GM23338 (cell line): Measurements from ENCODE around the gene CFAP92. TPM values are rescaled to one million over a fixed set of nuclear protein-coding genes. Genes with fewer than 3 reads are reported as not detected.

Experiments used
- ATAC-seq: fragments of 200-7000 bp; cut with Tn5 transposase; 3 replicates; pipeline ENCODE4 v1.9.1; 2020
- DNase-seq: peaks from one replicate; pipeline ENCODE4 v3.0.0-alpha.2; 2015; ENCODE audit warnings: low spot score
- H2AFZ ChIP-seq: fragments of 200-600 bp; sonication (generic); 2 replicates; pipeline ENCODE4 v1.8.0; 2016; ENCODE audit warnings: antibody characterized with exemption, mild to moderate bottlenecking, moderate library complexity
- H3F3A ChIP-seq: fragments of 200-600 bp; sonication (generic); replicated peaks from 2 replicates; pipeline ENCODE4 v1.8.0; 2017; ENCODE audit warnings: antibody characterized with exemption, mixed run types, low read depth
- H3K27ac ChIP-seq: fragments of 200-600 bp; sonication (generic); 2 replicates; pipeline ENCODE4 v1.6.1; 2016; ENCODE audit warnings: low read depth
- H3K27me3 ChIP-seq: fragments of 200-600 bp; sonication (generic); 2 replicates; pipeline ENCODE4 v1.8.0; 2016; ENCODE audit warnings: mild to moderate bottlenecking, mixed run types, moderate library complexity; ENCODE audit not compliant: insufficient read depth
- H3K36me3 ChIP-seq: fragments of 200-600 bp; sonication (generic); 2 replicates; pipeline ENCODE4 v1.8.0; 2016; ENCODE audit warnings: mild to moderate bottlenecking; ENCODE audit not compliant: insufficient read depth
- H3K4me1 ChIP-seq: fragments of 200-600 bp; sonication (generic); 2 replicates; pipeline ENCODE4 v1.8.0; 2016; ENCODE audit warnings: mild to moderate bottlenecking, moderate library complexity; ENCODE audit not compliant: insufficient read depth
- H3K4me2 ChIP-seq: fragments of 200-600 bp; sonication (generic); 2 replicates; pipeline ENCODE4 v1.7.1; 2017; ENCODE audit warnings: mixed run types
- H3K4me3 ChIP-seq: fragments of 200-600 bp; sonication (generic); 2 replicates; pipeline ENCODE4 v1.6.1; 2016; ENCODE audit warnings: mixed run types
- H3K79me2 ChIP-seq: fragments of 200-600 bp; sonication (generic); replicated peaks from 2 replicates; pipeline ENCODE4 v1.8.0; 2017; ENCODE audit warnings: mild to moderate bottlenecking; ENCODE audit not compliant: insufficient read depth
- H3K9me2 ChIP-seq: fragments of 200-600 bp; sonication (generic); 2 replicates; pipeline ENCODE4 v1.8.0; 2017; ENCODE audit not compliant: insufficient read depth
- H4K20me1 ChIP-seq: fragments of 200-600 bp; sonication (generic); replicated peaks from 2 replicates; pipeline ENCODE4 v1.8.0; 2017; ENCODE audit warnings: mild to moderate bottlenecking; ENCODE audit not compliant: insufficient read depth
- H3K27ac Mint-ChIP-seq: 2 replicates; pipeline ENCODE4 v1.8.0; 2020; ENCODE audit warnings: inconsistent platforms, mild to moderate bottlenecking, moderate library complexity, mixed read lengths
- H3K27me3 Mint-ChIP-seq: 3 replicates; pipeline ENCODE4 v1.8.0; 2022; ENCODE audit warnings: low read depth, mild to moderate bottlenecking, moderate library complexity, mixed read lengths, inconsistent platforms; ENCODE audit not compliant: insufficient read depth, poor library complexity
- H3K36me3 Mint-ChIP-seq: 3 replicates; pipeline ENCODE4 v1.8.0; 2021; ENCODE audit warnings: low read depth, mild to moderate bottlenecking, inconsistent platforms, moderate library complexity, mixed read lengths
- H3K4me1 Mint-ChIP-seq: 3 replicates; pipeline ENCODE4 v1.8.0; 2020; ENCODE audit warnings: mild to moderate bottlenecking, inconsistent platforms, mixed read lengths
- H3K4me3 Mint-ChIP-seq: 3 replicates; pipeline ENCODE4 v1.8.0; 2021; ENCODE audit warnings: moderate library complexity, mild to moderate bottlenecking, inconsistent platforms, mixed read lengths
- H3K9me3 Mint-ChIP-seq: 3 replicates; pipeline ENCODE4 v1.8.0; 2020; ENCODE audit warnings: moderate library complexity, mild to moderate bottlenecking, inconsistent platforms, mixed read lengths
- CREB1 ChIP-seq: fragments of 250-450 bp; sonication (Bioruptor Pico); IDR thresholded peaks from 2 replicates; pipeline ENCODE4 v1.5.0; 2020; ENCODE audit warnings: low read depth, mild to moderate bottlenecking, moderate library complexity
- CTCF ChIP-seq, 2 experiments: fragments of 200-600 bp in 1 of 2; sonication (generic) in 1 of 2; conservative IDR thresholded peaks; 2 replicates each; pipeline versions ENCODE4 v1.5.1 to v1.6.1; 2016 to 2017; ENCODE audit warnings: antibody characterized with exemption in 2 of 2, low read depth in 2 of 2, mild to moderate bottlenecking in 2 of 2, moderate library complexity in 1 of 2
- ETS1 ChIP-seq: IDR thresholded peaks from 2 replicates; pipeline ENCODE4 v1.6.1; 2016; ENCODE audit warnings: antibody characterized with exemption
- EZH2 ChIP-seq: fragments of 200-600 bp; sonication (generic); IDR thresholded peaks from one replicate; pipeline ENCODE4 v1.8.0; 2017; ENCODE audit warnings: antibody characterized with exemption, mild to moderate bottlenecking, low read depth; ENCODE audit not compliant: unreplicated experiment
- EZH2phosphoT487 ChIP-seq: fragments of 200-600 bp; sonication (generic); IDR thresholded peaks from one replicate; pipeline ENCODE4 v1.8.1; 2018; ENCODE audit warnings: antibody characterized with exemption; ENCODE audit not compliant: unreplicated experiment
- JUNB ChIP-seq: IDR thresholded peaks from one replicate; pipeline ENCODE4 v1.6.1; 2016; ENCODE audit warnings: antibody characterized with exemption; ENCODE audit not compliant: unreplicated experiment
- NANOG ChIP-seq: IDR thresholded peaks from 2 replicates; pipeline ENCODE4 v1.6.1; 2016; ENCODE audit warnings: antibody characterized with exemption, borderline replicate concordance
- POLR2AphosphoS5 ChIP-seq: IDR thresholded peaks from 2 replicates; pipeline ENCODE4 v1.6.1; 2016; ENCODE audit warnings: antibody characterized with exemption, low read depth
- STAT1 ChIP-seq: IDR thresholded peaks from one replicate; pipeline ENCODE4 v1.6.1; 2016; ENCODE audit warnings: antibody characterized with exemption; ENCODE audit not compliant: unreplicated experiment
- ZNF114 ChIP-seq: fragments of 250-450 bp; sonication (Bioruptor Pico); IDR thresholded peaks from 2 replicates; pipeline ENCODE4 v1.5.0; 2020; ENCODE audit warnings: mild to moderate bottlenecking, moderate library complexity
- ZNF331 ChIP-seq: fragments of 250-450 bp; sonication (Bioruptor Pico); IDR thresholded peaks from 2 replicates; pipeline ENCODE4 v1.5.0; 2020; ENCODE audit warnings: low read depth, mild to moderate bottlenecking, moderate library complexity
- polyA plus RNA-seq: library from polyadenylated mRNA; unstranded; fragments of >200 nt; fragmentation: Nextera tagmentation; extraction: Ambion mirVana; gene quantifications from 2 replicates; pipeline ENCODE4 v1.2.1, GENCODE V29; 2016
- total RNA-seq: library from RNA; depleted of rRNA; stranded (reverse); fragments of >200 nt; shearing (Covaris generic); gene quantifications from 2 replicates; pipeline ENCODE4 v1.2.3, GENCODE V29; 2014
- TF ChIP-seq, protein P1 (sequence below): fragments of 250-450 bp; sonication (Bioruptor Pico); IDR thresholded peaks from 2 replicates; pipeline ENCODE4 v1.5.0; 2020; ENCODE audit warnings: mild to moderate bottlenecking, moderate library complexity
- TF ChIP-seq, protein P2 (sequence below): IDR thresholded peaks from one replicate; pipeline ENCODE4 v1.6.1; 2018; ENCODE audit warnings: antibody characterized with exemption; ENCODE audit not compliant: unreplicated experiment

Gene CFAP92
- total and polyA plus RNA-seq, 2 experiments from 2014 or later: 1.6 to 2.3 TPM

DNA sequence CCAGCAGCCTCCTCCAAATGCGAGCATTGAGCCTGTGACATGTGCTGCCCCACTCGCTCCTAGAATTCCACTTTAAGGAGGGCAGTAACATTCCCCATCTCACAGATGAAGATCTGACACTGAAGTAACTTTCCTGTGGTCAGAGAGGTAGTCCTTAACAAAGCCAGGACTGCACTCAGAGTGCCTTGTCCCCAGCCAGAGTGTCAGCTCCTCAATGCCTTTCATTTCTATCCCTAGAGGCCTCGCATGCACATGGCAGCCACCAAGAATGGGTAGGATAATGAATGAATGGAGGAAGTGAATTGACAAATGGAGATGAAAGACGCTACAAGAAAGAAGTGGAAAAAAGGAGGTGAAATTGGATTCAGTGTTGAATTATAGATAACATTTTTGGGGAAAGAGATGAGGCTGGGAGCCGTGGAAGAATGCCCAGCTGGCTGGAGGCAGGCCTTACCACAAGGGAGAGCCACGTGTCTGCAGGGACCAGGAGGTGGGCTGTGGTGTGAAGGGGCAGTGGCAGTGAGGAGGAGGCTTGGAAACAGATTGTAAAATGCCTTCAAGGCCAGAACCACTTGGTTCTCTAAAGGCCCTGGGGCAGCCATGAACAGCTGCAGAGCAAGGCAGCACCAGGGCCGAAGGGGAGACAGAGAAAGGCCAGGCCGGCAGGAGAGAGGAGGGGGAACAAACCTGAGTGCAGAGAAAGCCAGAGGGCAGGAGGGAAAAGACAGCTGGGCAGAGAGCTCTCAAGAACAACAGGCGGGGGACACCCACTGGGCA lies 10.4 kb downstream of the CFAP92 start:
- Histone ChIP-seq H3K27me3 (no peaks in the 10 kb centered on the region), H3F3A (no peaks in the 10 kb centered on the region), H3K79me2 (no peaks in the 10 kb centered on the region), H4K20me1 (no peaks in the 10 kb centered on the region), H3K27ac (no peak overlapping the region), H3K4me3 (no peak overlapping the region), H3K9me2 (no peaks in the 10 kb centered on the region), H3K4me2 (no peak overlapping the region), H3K4me1 (no peaks in the 10 kb centered on the region), H3K36me3 (no peaks in the 10 kb centered on the region), H2AFZ (no peak overlapping the region)
- no peak overlapping the region for H3K27ac Mint-ChIP-seq
- no peaks in the 10 kb centered on the region for H3K9me3 Mint-ChIP-seq
- TF ChIP-seq EZH2 (no peak), JUNB (no peak), CTCF (conservative IDR thresholded peaks at IDR 0.05; ENCODE audit: low read depth in 2 of 2) (no peak), EZH2phosphoT487 (no peak), CREB1 (CRISPR knock-in tag) (no peak), ZNF331 (no peak), NANOG (no peak), POLR2AphosphoS5 (no peak), ETS1 (no peak), ZNF114 (no peak), STAT1 (no peak)
- TF ChIP-seq, protein P1, sequence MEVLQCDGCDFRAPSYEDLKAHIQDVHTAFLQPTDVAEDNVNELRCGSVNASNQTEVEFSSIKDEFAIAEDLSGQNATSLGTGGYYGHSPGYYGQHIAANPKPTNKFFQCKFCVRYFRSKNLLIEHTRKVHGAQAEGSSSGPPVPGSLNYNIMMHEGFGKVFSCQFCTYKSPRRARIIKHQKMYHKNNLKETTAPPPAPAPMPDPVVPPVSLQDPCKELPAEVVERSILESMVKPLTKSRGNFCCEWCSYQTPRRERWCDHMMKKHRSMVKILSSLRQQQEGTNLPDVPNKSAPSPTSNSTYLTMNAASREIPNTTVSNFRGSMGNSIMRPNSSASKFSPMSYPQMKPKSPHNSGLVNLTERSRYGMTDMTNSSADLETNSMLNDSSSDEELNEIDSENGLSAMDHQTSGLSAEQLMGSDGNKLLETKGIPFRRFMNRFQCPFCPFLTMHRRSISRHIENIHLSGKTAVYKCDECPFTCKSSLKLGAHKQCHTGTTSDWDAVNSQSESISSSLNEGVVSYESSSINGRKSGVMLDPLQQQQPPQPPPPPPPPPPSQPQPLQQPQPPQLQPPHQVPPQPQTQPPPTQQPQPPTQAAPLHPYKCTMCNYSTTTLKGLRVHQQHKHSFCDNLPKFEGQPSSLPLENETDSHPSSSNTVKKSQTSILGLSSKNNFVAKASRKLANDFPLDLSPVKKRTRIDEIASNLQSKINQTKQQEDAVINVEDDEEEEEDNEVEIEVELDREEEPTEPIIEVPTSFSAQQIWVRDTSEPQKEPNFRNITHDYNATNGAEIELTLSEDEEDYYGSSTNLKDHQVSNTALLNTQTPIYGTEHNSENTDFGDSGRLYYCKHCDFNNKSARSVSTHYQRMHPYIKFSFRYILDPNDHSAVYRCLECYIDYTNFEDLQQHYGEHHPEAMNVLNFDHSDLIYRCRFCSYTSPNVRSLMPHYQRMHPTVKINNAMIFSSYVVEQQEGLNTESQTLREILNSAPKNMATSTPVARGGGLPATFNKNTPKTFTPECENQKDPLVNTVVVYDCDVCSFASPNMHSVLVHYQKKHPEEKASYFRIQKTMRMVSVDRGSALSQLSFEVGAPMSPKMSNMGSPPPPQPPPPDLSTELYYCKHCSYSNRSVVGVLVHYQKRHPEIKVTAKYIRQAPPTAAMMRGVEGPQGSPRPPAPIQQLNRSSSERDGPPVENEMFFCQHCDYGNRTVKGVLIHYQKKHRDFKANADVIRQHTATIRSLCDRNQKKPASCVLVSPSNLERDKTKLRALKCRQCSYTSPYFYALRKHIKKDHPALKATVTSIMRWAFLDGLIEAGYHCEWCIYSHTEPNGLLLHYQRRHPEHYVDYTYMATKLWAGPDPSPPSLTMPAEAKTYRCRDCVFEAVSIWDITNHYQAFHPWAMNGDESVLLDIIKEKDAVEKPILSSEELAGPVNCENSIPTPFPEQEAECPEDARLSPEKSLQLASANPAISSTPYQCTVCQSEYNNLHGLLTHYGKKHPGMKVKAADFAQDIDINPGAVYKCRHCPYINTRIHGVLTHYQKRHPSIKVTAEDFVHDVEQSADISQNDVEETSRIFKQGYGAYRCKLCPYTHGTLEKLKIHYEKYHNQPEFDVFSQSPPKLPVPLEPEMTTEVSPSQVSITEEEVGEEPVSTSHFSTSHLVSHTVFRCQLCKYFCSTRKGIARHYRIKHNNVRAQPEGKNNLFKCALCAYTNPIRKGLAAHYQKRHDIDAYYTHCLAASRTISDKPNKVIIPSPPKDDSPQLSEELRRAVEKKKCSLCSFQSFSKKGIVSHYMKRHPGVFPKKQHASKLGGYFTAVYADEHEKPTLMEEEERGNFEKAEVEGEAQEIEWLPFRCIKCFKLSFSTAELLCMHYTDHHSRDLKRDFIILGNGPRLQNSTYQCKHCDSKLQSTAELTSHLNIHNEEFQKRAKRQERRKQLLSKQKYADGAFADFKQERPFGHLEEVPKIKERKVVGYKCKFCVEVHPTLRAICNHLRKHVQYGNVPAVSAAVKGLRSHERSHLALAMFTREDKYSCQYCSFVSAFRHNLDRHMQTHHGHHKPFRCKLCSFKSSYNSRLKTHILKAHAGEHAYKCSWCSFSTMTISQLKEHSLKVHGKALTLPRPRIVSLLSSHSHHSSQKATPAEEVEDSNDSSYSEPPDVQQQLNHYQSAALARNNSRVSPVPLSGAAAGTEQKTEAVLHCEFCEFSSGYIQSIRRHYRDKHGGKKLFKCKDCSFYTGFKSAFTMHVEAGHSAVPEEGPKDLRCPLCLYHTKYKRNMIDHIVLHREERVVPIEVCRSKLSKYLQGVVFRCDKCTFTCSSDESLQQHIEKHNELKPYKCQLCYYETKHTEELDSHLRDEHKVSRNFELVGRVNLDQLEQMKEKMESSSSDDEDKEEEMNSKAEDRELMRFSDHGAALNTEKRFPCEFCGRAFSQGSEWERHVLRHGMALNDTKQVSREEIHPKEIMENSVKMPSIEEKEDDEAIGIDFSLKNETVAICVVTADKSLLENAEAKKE (CRISPR knock-in tag): no peak
- TF ChIP-seq, protein P2, sequence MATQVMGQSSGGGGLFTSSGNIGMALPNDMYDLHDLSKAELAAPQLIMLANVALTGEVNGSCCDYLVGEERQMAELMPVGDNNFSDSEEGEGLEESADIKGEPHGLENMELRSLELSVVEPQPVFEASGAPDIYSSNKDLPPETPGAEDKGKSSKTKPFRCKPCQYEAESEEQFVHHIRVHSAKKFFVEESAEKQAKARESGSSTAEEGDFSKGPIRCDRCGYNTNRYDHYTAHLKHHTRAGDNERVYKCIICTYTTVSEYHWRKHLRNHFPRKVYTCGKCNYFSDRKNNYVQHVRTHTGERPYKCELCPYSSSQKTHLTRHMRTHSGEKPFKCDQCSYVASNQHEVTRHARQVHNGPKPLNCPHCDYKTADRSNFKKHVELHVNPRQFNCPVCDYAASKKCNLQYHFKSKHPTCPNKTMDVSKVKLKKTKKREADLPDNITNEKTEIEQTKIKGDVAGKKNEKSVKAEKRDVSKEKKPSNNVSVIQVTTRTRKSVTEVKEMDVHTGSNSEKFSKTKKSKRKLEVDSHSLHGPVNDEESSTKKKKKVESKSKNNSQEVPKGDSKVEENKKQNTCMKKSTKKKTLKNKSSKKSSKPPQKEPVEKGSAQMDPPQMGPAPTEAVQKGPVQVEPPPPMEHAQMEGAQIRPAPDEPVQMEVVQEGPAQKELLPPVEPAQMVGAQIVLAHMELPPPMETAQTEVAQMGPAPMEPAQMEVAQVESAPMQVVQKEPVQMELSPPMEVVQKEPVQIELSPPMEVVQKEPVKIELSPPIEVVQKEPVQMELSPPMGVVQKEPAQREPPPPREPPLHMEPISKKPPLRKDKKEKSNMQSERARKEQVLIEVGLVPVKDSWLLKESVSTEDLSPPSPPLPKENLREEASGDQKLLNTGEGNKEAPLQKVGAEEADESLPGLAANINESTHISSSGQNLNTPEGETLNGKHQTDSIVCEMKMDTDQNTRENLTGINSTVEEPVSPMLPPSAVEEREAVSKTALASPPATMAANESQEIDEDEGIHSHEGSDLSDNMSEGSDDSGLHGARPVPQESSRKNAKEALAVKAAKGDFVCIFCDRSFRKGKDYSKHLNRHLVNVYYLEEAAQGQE: no peak
- peaks cover 9% of the 10 kb centered on the region for H3K4me1 Mint-ChIP-seq
- ATAC-seq: peak; percentile 58
- no peaks in the 10 kb centered on the region for H3K27me3 Mint-ChIP-seq
- no peaks in the 10 kb centered on the region for H3K36me3 Mint-ChIP-seq
- no peak overlapping the region for H3K4me3 Mint-ChIP-seq
- no peak for DNase-seq
